Measurements from ENCODE around the gene GRIA3.

The GRIA3 gene

GRCh38 chrX:123184219-123184865 is at the start of gene GRIA3:
Gene GRIA3 (plus strand): TSS chrX:123184278. CDS start chrX:123184536, 258 bp downstream.
- no peak for DNase-seq

- DNase-seq, result no peak
Observed at GRCh38 chrX:123138473-123138872, 45.6 kb upstream of the GRIA3 start.

GRCh38 chrX:123140454-123140853 is 43.6 kb upstream of the GRIA3 start:
- no peak for DNase-seq

- DNase-seq, result no peak
Observed at GRCh38 chrX:123140904-123141303, 43.2 kb upstream of the GRIA3 start.

- no peak for DNase-seq
Observed at GRCh38 chrX:123153846-123154335, 30.2 kb upstream of the GRIA3 start.

GRCh38 chrX:123155327-123155726 is 28.8 kb upstream of the GRIA3 start:
- no peak for DNase-seq

GRCh38 chrX:123157586-123157985 is 26.5 kb upstream of the GRIA3 start:
- no peak for DNase-seq

GRCh38 chrX:123159403-123159802 is 24.7 kb upstream of the GRIA3 start:
- DNase-seq, result no peak

GRCh38 chrX:123167621-123168020 is 16.5 kb upstream of the GRIA3 start:
- no peak for DNase-seq

- DNase-seq, result no peak
Observed at GRCh38 chrX:123169247-123169901, 14.7 kb upstream of the GRIA3 start.

GRCh38 chrX:123170546-123170945 is 13.5 kb upstream of the GRIA3 start:
- no peak for DNase-seq

- no peak for DNase-seq
Observed at GRCh38 chrX:123171781-123172180, 12.3 kb upstream of the GRIA3 start.

- no peak for DNase-seq
Observed at GRCh38 chrX:123172869-123173268, 11.2 kb upstream of the GRIA3 start.

- DNase-seq, result no peak
Observed at GRCh38 chrX:123173833-123174232, 10.2 kb upstream of the GRIA3 start.

GRCh38 chrX:123175366-123176122 is 8.5 kb upstream of the GRIA3 start:
- DNase-seq, result no peak

- no peak for DNase-seq
Observed at GRCh38 chrX:123181233-123181914, 2.7 kb upstream of the GRIA3 start.

GRCh38 chrX:123184866-123185276 is 793 bp downstream of the GRIA3 start:
- no peak for DNase-seq

- no peak for DNase-seq
Observed at GRCh38 chrX:123185721-123186120, 1.6 kb downstream of the GRIA3 start.

- DNase-seq, result no peak
Observed at GRCh38 chrX:123186801-123187200, 2.7 kb downstream of the GRIA3 start.

- DNase-seq, result no peak
Observed at GRCh38 chrX:123188081-123188480, 4.0 kb downstream of the GRIA3 start.

GRCh38 chrX:123189338-123189737 is 5.3 kb downstream of the GRIA3 start:
- DNase-seq, result no peak

GRCh38 chrX:123190096-123190495 is 6.0 kb downstream of the GRIA3 start:
- DNase-seq, result no peak

- DNase-seq, result no peak
Observed at GRCh38 chrX:123193101-123193500, 9.0 kb downstream of the GRIA3 start.
